A549 (cell line): ENCODE measurements around the gene APOA1.

Experiments
- HEYL ChIP-seq: fragments of 250-450 bp; sonication (Bioruptor Pico); IDR thresholded peaks from 2 replicates; pipeline ENCODE4 v1.8.0; 2021; ENCODE audit warnings: mild to moderate bottlenecking, moderate library complexity
- MAFK ChIP-seq: fragments of 450-650 bp; IDR thresholded peaks from 2 replicates; pipeline ENCODE4 v1.6.1; 2014; ENCODE audit not compliant: partially characterized antibody
- PHF8 ChIP-seq: fragments of 200-600 bp; sonication (generic); IDR thresholded peaks from 2 replicates; pipeline ENCODE4 v1.6.1; 2016; ENCODE audit warnings: low read depth, mild to moderate bottlenecking, antibody characterized with exemption, moderate library complexity, borderline replicate concordance
- POLR2A ChIP-seq: IDR thresholded peaks from 2 replicates; pipeline ENCODE4 v1.6.1; 2012; ENCODE audit warnings: mild to moderate bottlenecking, low read length
- SREBF2 ChIP-seq: fragments of 450-650 bp; IDR thresholded peaks from 2 replicates; pipeline ENCODE4 v1.6.1; 2014; ENCODE audit warnings: mild to moderate bottlenecking, moderate library complexity
- TF ChIP-seq, protein P1 (sequence below): fragments of >200 bp; sonication (Bioruptor Twin); formaldehyde crosslinking; IDR thresholded peaks from 3 replicates; pipeline ENCODE4 v1.5.1; 2016
- TF ChIP-seq, protein P2 (sequence below): IDR thresholded peaks from 2 replicates; pipeline ENCODE4 v1.6.1; 2012
- TF ChIP-seq, protein P3 (sequence below): fragments of 200-600 bp; sonication (generic); IDR thresholded peaks from 2 replicates; pipeline ENCODE4 v1.6.1; 2016; ENCODE audit warnings: antibody characterized with exemption, mild to moderate bottlenecking, moderate library complexity

DNA sequence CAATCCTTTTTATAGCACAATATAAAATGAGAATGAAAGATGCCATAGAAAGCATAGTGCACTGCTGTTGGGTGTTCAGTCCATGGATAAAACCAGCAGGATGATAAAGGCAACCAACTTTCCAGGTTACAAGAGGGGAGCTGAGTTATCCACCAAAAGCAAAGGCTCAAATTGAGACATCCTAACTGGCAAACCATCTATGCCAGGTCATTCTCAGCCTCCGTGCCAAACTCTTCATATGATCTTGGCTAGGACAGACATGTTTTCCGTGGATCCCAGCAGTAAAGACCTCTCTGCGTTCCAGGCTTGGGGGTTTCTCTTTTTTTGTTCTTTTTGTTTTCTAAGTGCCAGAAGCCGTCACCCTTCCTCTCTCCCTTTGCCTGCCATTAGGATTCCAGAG lies 7.3 kb upstream of the APOA1 start:
- TF ChIP-seq, protein P1, sequence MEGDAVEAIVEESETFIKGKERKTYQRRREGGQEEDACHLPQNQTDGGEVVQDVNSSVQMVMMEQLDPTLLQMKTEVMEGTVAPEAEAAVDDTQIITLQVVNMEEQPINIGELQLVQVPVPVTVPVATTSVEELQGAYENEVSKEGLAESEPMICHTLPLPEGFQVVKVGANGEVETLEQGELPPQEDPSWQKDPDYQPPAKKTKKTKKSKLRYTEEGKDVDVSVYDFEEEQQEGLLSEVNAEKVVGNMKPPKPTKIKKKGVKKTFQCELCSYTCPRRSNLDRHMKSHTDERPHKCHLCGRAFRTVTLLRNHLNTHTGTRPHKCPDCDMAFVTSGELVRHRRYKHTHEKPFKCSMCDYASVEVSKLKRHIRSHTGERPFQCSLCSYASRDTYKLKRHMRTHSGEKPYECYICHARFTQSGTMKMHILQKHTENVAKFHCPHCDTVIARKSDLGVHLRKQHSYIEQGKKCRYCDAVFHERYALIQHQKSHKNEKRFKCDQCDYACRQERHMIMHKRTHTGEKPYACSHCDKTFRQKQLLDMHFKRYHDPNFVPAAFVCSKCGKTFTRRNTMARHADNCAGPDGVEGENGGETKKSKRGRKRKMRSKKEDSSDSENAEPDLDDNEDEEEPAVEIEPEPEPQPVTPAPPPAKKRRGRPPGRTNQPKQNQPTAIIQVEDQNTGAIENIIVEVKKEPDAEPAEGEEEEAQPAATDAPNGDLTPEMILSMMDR, result no peak
- TF ChIP-seq, protein P2, sequence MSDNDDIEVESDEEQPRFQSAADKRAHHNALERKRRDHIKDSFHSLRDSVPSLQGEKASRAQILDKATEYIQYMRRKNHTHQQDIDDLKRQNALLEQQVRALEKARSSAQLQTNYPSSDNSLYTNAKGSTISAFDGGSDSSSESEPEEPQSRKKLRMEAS, result no peak
- TF ChIP-seq MAFK (no peak), POLR2A (no peak), PHF8 (no peak), HEYL (CRISPR knock-in tag) (no peak), SREBF2 (no peak)
- TF ChIP-seq, protein P3, sequence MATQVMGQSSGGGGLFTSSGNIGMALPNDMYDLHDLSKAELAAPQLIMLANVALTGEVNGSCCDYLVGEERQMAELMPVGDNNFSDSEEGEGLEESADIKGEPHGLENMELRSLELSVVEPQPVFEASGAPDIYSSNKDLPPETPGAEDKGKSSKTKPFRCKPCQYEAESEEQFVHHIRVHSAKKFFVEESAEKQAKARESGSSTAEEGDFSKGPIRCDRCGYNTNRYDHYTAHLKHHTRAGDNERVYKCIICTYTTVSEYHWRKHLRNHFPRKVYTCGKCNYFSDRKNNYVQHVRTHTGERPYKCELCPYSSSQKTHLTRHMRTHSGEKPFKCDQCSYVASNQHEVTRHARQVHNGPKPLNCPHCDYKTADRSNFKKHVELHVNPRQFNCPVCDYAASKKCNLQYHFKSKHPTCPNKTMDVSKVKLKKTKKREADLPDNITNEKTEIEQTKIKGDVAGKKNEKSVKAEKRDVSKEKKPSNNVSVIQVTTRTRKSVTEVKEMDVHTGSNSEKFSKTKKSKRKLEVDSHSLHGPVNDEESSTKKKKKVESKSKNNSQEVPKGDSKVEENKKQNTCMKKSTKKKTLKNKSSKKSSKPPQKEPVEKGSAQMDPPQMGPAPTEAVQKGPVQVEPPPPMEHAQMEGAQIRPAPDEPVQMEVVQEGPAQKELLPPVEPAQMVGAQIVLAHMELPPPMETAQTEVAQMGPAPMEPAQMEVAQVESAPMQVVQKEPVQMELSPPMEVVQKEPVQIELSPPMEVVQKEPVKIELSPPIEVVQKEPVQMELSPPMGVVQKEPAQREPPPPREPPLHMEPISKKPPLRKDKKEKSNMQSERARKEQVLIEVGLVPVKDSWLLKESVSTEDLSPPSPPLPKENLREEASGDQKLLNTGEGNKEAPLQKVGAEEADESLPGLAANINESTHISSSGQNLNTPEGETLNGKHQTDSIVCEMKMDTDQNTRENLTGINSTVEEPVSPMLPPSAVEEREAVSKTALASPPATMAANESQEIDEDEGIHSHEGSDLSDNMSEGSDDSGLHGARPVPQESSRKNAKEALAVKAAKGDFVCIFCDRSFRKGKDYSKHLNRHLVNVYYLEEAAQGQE, result no peak
